ENCODE results near the gene MYCN. TPM values are rescaled to one million over a fixed set of nuclear protein-coding genes. Genes with fewer than 3 reads are reported as not detected.
A peak's percentile ranks its signal among the peaks of the same experiment; 100 is the strongest.
"Not testable (repeated sequence)": the region's sequence is repeated elsewhere in the genome, so short reads cannot be mapped to it uniquely, and the experiment has no call there.

MYCN gene
- not detected for polyA plus RNA-seq (2013, experiment 1 of 2; ENCODE audit: insufficient read length)
- polyA plus RNA-seq (2013, experiment 2 of 2; ENCODE audit: insufficient read length), result not detected

- peak; percentile 40 for DNase-seq
Measured at GRCh38 chr2:15939854-15940660, at the start of gene MYCN. Gene MYCN, plus strand, starts transcription at chr2:15940550. Its CDS starts 1,515 bp downstream, at chr2:15942065.

- DNase-seq, result no peak
Measured at GRCh38 chr2:15890936-15891905, 49.1 kb upstream of the MYCN start.

GRCh38 chr2:15892151-15892880 is 48.0 kb upstream of the MYCN start:
- no peak for DNase-seq

GRCh38 chr2:15893085-15893484 is 47.3 kb upstream of the MYCN start:
- no peak for DNase-seq

DNA sequence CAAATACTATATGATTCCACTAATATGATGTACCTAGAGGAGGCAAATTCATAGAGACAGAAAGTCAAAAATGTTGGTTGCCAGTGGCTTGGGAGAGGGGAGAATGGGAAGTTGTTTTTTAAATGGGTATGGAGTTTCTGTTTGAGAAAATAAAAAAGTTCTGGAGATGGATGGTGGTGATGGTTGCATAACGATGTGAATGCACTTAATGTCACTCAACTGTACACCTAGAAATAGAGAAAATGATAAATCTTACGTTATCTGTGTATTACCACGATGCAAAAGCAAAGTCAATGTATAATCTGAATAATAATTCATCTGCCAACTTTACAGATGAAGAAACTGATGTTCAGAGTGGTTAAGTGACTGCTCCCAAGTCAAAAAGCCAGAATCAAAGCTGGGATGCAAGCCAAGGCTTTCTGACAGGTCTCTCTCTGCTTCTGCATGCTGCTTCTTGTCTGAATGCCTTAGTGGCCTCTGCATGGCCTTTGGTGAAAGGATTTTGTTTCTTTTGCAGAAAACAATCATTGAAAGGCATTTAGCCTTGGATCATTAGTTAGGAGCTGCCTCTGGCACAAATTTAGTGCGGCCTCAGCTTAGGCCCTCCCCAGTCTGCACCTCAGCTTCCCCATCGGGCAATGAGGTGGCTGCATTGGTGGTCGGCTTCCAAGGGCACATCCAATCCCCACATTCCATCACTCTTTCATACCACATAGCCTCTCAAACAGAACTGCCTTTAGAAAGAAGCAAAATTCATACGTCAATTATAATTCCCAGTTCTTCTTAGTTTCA is 46.5 kb upstream of the MYCN start:
- DNase-seq, result no peak

DNA sequence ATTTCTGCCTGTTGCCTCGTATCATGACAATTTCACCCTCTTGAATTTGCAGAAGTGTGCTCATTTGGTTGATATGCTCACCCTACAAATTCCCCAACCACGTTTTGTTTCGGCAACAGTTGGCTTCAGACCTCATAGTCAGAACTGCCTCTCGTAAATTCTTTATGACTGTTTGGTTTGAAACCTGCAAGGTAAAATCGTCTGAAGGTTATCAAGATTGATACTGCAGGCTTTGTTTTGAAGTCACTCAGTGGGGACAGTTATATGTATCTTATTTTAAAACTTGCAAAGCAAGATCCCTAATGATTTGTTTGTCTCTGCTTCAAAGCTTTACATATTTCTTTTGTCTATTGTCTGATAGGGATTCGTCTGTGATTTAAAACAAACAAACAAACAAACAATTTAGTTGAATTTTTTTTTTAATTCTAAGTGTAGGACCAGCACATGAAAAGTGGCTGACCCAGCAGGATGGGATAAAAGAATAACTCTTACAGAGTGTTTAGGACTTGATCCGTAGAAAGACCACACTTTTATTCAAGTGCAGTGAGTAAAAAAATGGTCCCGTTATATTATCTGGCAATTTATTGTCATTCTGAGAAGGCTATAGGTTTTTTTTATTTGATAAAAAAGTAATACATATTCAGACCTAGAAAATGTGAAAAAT is 45.7 kb upstream of the MYCN start:
- no peak for DNase-seq

GRCh38 chr2:15895615-15896469 is 44.5 kb upstream of the MYCN start:
- DNase-seq, result no peak

GRCh38 chr2:15896859-15897258 is 43.5 kb upstream of the MYCN start:
- no peak for DNase-seq

- DNase-seq, result no peak
Measured at GRCh38 chr2:15897431-15898098, 42.8 kb upstream of the MYCN start.

GRCh38 chr2:15899327-15899612 is 41.1 kb upstream of the MYCN start:
- DNase-seq, result no peak

DNA sequence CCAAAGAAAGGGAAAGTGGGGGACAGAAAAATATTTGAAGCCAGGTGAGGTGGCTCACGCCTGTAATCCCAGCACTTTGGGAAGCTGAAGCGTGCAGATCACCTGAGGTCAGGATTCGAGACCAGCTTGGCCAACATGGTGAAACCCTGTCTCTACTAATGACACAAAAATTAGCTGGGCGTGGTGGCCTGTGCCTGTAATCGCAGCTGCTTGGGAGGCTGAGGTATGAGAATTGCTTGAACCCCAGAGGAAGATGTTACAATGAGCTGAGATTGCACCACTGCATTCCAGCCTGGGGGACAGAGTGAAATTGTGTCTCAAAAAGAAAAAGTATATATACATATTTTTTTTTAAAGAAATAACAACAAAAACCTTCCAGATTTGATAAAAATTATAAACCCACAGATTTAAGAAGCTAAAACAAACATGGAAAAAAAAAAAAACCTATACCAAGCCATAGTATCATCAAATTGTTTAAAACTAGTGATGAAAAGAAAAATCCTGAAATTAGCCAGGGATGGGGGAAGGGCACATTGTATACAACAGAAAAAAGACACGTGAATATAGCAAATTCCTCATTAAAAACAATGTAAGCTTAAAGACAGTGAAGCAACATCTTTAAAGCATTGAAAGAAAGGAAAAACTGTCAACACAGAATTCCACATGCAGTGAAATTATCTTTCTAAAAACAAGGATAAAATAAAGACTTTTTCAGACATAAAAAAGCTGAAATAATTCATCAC is 40.4 kb upstream of the MYCN start:
- DNase-seq, result no peak

GRCh38 chr2:15901095-15901807 is 39.1 kb upstream of the MYCN start:
- DNase-seq, result no peak

- no peak for DNase-seq
Measured at GRCh38 chr2:15901808-15902130, 38.6 kb upstream of the MYCN start.

GRCh38 chr2:15903910-15904309 is 36.4 kb upstream of the MYCN start:
- DNase-seq, result not testable (repeated sequence)

DNA sequence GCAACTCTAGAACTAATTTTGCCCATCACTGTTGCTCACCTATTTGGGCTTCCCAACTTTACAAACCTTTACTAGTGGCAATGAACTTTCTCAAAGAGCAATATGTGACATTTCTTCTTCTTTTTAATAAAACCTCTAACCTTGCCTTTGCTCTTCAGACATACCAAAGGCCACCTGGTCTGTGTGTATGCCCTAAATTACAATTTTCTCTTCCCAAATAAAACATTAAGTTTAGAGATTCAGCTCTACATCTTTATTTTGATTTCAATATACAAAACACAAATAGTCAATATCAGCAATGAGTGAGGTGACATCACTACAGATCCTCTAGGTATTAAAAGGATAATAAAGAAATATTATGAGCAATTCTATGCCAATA is 35.1 kb upstream of the MYCN start:
- no peak for DNase-seq

DNA sequence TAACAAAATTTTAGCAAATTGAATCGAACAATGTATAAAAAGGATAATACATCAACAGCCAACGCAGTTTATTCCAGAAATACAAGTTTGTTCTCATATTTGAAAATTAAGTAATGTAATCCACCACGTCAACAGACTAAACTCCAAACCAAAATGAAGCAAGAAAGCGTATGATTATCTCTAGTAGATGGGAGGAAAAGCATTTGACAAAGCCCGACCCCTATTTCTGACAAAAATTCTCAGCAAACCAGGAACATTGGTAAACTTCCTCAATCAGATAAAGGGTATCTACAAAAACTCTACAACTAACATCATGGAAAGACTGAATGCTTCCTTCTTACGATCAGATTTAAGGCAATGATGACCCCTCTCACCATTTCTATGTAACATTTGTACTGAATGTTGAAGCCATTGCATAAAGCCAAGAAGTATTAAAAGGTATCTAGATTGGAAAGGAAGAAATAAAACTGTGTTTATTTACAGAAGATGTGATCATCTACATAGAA is 34.3 kb upstream of the MYCN start:
- no peak for DNase-seq

- no peak for DNase-seq
Measured at GRCh38 chr2:15906778-15907177, 33.6 kb upstream of the MYCN start.
